Measurements from ENCODE around the gene STRN4.

STRN4 gene

GRCh38 chr19:46730595-46730994 lies 15.7 kb downstream of the STRN4 start:
- TF ChIP-seq POLR2A (IDR thresholded peaks at IDR 0.05; ENCODE audit: low read depth, low read length), result no peak
- DNase-seq (ENCODE audit: insufficient read length, low spot score) (no peak), FAIRE-seq (no peak)

- no peak for TF ChIP-seq POLR2A (IDR thresholded peaks at IDR 0.05; ENCODE audit: low read depth, low read length)
- no peak for FAIRE-seq
Observed at GRCh38 chr19:46730187-46730586, 16.1 kb downstream of the STRN4 start.

DNA sequence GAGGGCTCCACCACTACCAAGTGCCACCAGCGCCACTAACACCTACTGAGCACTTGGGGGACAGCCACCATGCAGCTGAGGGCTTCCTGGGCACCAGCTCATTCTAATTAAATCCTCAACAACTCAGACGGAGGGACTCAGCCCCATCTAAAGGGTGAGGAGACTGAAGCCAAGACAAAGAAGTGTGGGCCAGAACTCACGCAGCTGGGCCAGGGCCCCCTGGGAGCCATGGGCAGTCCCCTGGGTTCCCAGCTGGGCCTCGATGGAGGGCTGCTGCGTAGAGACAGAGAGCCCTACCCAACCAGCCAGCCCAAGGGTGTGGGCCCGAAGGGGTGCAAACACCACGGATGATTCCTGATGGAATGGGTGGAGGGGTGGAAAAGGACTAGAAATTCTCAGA lies 16.6 kb downstream of the STRN4 start:
- no peak for DNase-seq (ENCODE audit: insufficient read length, low spot score)
- no peak for FAIRE-seq
- no peak for TF ChIP-seq POLR2A (IDR thresholded peaks at IDR 0.05; ENCODE audit: low read depth, low read length)

More at GRCh38 chr19:46730187-46730586, 16.1 kb downstream of the STRN4 start:
- DNase-seq (ENCODE audit: insufficient read length, low spot score), result no peak

GRCh38 chr19:46728693-46729339 lies 17.4 kb downstream of the STRN4 start:
- FAIRE-seq (no peak), DNase-seq (ENCODE audit: insufficient read length, low spot score) (no peak)
- no peak for TF ChIP-seq POLR2A (IDR thresholded peaks at IDR 0.05; ENCODE audit: low read depth, low read length)

DNA sequence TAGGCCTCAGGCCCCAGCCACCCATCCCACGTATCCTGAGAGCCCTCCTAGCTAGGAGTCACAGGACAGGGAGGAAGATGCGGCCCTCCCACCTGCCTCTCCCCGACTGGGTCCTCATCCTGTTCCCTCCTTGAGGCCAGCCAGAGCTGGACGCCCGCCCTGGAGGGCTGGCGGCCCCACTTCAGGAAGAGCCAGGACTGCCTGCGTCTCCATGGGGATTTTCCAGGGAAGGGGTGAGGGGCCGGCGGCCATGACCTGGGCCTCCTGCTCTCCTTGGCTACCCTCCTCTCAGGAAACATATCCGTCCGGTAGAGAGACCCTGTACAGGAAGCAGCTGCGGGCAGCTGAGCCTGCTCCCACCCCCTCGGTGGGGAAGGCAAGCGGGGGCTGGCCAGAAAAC lies 18.0 kb downstream of the STRN4 start:
- TF ChIP-seq POLR2A (IDR thresholded peaks at IDR 0.05; ENCODE audit: low read depth, low read length), result no peak
- DNase-seq (ENCODE audit: insufficient read length, low spot score), result no peak
- no peak for FAIRE-seq

DNA sequence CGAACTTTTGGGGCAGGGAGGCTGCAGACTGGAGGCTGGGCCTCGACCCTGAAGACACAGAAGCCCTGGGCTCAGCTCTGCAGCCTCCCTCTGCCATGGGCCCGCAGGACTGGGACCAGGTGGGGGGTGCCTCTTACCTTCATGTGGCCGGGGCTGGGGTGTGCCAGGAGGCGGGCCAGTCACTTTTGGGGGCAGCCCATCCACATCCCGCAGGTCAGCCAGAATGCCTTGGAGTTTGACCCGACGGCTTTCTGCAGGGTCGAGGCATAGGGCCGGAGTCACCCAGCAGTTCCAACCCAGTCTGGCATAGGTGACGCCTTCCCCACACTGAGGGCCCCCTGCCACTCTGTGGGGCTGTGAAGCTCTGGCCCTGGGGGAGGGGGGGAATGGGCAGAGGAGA lies 18.5 kb downstream of the STRN4 start:
- no peak for TF ChIP-seq POLR2A (IDR thresholded peaks at IDR 0.05; ENCODE audit: low read depth, low read length)
- FAIRE-seq, result no peak
- no peak for DNase-seq (ENCODE audit: insufficient read length, low spot score)

- TF ChIP-seq POLR2A (IDR thresholded peaks at IDR 0.05; ENCODE audit: low read depth, low read length), result no peak
- FAIRE-seq (no peak), DNase-seq (ENCODE audit: insufficient read length, low spot score) (no peak)
Observed at GRCh38 chr19:46726971-46727501, 19.2 kb downstream of the STRN4 start.

DNA sequence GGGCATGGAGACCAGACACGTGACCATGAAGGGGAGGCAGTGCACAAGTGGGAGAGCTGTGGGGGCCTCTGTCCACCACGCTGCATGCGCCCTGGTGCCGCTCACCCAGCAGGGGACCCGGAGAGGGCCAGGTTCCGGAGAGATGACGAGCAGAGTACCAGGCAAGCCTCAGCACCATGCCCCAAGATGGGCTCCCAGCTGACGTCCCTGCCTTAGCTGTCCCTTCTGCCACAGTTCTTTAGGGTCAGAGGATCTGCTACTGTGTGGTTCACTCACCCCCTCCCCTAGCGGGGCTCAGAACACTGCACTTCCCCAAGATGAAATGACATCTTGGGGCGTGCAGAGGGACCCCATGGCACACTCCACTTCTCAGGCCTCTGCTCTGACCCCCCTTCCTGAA lies 19.7 kb downstream of the STRN4 start:
- DNase-seq (ENCODE audit: insufficient read length, low spot score), result no peak
- FAIRE-seq, result no peak
- TF ChIP-seq POLR2A (IDR thresholded peaks at IDR 0.05; ENCODE audit: low read depth, low read length), result no peak

- DNase-seq (ENCODE audit: insufficient read length, low spot score), result no peak
- no peak for FAIRE-seq
- TF ChIP-seq POLR2A (IDR thresholded peaks at IDR 0.05; ENCODE audit: low read depth, low read length), result no peak
Observed at GRCh38 chr19:46725859-46726393, 20.3 kb downstream of the STRN4 start.

DNA sequence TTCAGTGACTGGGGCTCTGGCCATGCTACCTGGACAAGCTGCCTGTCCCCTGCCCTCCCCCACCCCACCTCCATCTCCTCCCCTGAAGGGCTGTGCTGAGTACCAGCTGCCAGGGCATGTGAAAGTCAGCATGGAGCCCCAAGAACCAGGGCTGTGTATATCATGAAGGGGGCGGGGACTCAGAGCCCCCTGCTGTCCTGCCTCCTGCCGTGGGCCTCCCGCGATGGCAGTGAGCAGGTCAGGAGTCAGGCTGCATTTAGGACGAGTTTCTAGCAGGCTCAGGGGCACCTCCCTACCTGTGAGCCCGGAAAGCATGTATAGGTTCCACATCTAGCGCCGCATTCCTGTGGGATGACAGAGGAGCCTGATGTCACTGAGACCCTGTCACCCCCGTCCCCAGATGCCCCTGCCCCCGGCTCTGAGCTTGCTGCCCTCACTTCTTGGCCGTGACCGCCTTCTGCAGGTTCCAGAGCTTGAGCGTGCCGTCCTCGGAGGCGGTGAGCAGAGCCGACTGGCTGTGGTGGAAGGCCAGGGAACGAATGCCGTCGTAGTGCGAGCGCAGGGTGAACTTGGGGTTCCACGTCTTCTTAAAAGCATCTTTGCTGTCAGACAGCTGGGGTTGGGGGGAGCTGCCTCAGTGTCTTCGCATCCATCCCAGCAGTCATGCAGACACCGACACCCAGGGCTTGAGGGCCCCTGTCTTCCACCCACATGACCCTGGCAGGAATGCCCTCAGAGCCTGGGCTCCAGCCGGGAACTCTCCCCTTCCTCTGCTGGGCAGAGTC lies 21.0 kb downstream of the STRN4 start:
- no peak for TF ChIP-seq POLR2A (IDR thresholded peaks at IDR 0.05; ENCODE audit: low read depth, low read length)
- DNase-seq (ENCODE audit: insufficient read length, low spot score) (no peak), FAIRE-seq (no peak)

- DNase-seq (ENCODE audit: insufficient read length, low spot score) (no peak), FAIRE-seq (no peak)
- no peak for TF ChIP-seq POLR2A (IDR thresholded peaks at IDR 0.05; ENCODE audit: low read depth, low read length)
Observed at GRCh38 chr19:46724468-46724867, 21.8 kb downstream of the STRN4 start.

- DNase-seq (ENCODE audit: insufficient read length, low spot score) (no peak), FAIRE-seq (no peak)
- no peak for TF ChIP-seq POLR2A (IDR thresholded peaks at IDR 0.05; ENCODE audit: low read depth, low read length)
Observed at GRCh38 chr19:46723471-46723870, 22.8 kb downstream of the STRN4 start.

GRCh38 chr19:46723023-46723461 lies 23.2 kb downstream of the STRN4 start:
- FAIRE-seq, result no peak

DNA sequence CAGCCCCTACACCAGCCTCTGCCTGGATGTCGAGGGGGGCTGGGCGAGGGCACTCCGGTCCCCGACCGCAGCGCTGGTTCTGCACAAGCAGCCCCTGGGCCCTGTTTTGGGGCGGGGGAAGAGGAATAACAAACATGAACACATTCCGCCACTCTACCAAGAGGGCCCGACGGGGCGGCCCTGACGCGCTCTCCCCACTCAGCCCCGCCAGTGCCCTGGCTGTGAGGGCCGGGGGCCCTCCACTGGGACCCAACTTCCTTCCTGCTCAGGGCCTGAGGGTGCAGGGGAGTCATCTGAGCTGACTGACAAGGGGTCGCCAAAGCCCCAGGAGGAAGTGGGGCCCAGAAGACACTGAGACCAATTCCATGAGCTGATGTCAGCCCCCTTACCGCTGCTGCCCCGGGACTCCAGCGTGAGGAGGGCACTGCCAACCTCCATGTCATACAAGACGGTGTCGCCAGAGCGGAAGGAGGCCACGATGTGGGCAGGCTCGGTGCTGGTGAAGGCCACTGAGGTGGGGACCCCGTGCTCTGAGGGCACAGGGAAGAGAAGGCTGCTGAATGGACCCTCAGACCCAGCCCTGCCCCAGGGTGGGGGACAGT lies 23.7 kb downstream of the STRN4 start:
- DNase-seq (ENCODE audit: insufficient read length, low spot score), result no peak
- no peak for TF ChIP-seq POLR2A (IDR thresholded peaks at IDR 0.05; ENCODE audit: low read depth, low read length)
- no peak for FAIRE-seq

More at GRCh38 chr19:46723023-46723461, 23.2 kb downstream of the STRN4 start:
- TF ChIP-seq POLR2A (IDR thresholded peaks at IDR 0.05; ENCODE audit: low read depth, low read length), result no peak
- DNase-seq (ENCODE audit: insufficient read length, low spot score), result no peak

Data from H54 (cell line).